Prostate gland (tissue), 2 donors: ENCODE measurements around the gene TBL3. TPM values are rescaled to one million over a fixed set of nuclear protein-coding genes. Genes with fewer than 3 reads are reported as not detected.
A peak's percentile ranks its signal among the peaks of the same experiment; 100 is the strongest.

Experiments used
- DNase-seq: peaks from one replicate; pipeline ENCODE4 v3.0.0-alpha.2; 2019; ENCODE audit warnings: low spot score
- H3K27ac ChIP-seq, 2 donors: fragments of 200-600 bp; sonication (generic); 2 replicates each; pipeline ENCODE4 v1.5.1; 2017 to 2019
- H3K27me3 ChIP-seq: fragments of 200-600 bp; sonication (generic); replicated peaks from 2 replicates; pipeline ENCODE4 v1.5.1; 2019; ENCODE audit not compliant: insufficient read depth
- H3K36me3 ChIP-seq, 2 donors: fragments of 200-600 bp; sonication (generic); 1 replicate in 1 of 2; 2 replicates in 1 of 2; pipeline versions ENCODE4 v1.5.1 to v1.8.1; 2017 to 2019
- H3K4me1 ChIP-seq: fragments of 200-600 bp; sonication (generic); replicated peaks from 2 replicates; pipeline ENCODE4 v1.5.1; 2019
- H3K4me3 ChIP-seq, 2 donors: fragments of 200-600 bp; sonication (generic); 2 replicates each; pipeline ENCODE4 v1.5.1; 2017 to 2019
- H3K9me3 ChIP-seq: fragments of 200-600 bp; sonication (generic); 2 replicates; pipeline ENCODE4 v1.5.1; 2017
- CTCF ChIP-seq, 4 experiments: fragments of 200-600 bp in 2 of 4; fragments of 450-650 bp in 2 of 4; sonication (generic) in 2 of 4; IDR thresholded peaks; 1 replicate in 3 of 4; 2 replicates in 1 of 4; pipeline ENCODE4 v1.5.1; 2016 to 2019; ENCODE audit warnings: antibody characterized with exemption in 4 of 4, mild to moderate bottlenecking in 2 of 4, moderate library complexity in 2 of 4
- POLR2A ChIP-seq: fragments of 450-650 bp; IDR thresholded peaks from one replicate; pipeline ENCODE4 v1.6.1; 2016; ENCODE audit warnings: antibody characterized with exemption, mild to moderate bottlenecking
- POLR2AphosphoS5 ChIP-seq: sonication (generic); formaldehyde crosslinking; IDR thresholded peaks from one replicate; pipeline ENCODE4 v1.6.1; 2017; ENCODE audit warnings: antibody characterized with exemption
- WGBS: methylation state at CpG from one replicate; pipeline ENCODE4 v1.1.5; 2018; 5-methylcytosine and 5-hydroxymethylcytosine counted together
- intact Hi-C: fragments of 100-400 bp; cut with DNase I; formaldehyde crosslinking; loops from one replicate; pipeline ENCODE4 v1.14.2; 2022
- total RNA-seq, 2 donors: library from RNA; depleted of rRNA; stranded (reverse); fragments of >200 nt; gene quantifications; one replicate each; pipeline ENCODE4 v1.1.0, GENCODE V29; 2016

The TBL3 gene
- total RNA-seq, 2 donors from 2014 or later: 54.3 to 57.1 TPM

GRCh38 chr16:1963806-1964505, 7.9 kb upstream of the TBL3 start:
- intact Hi-C loops: no loop called here
- DNase-seq: no peak
- Histone ChIP-seq H3K36me3 (no peaks in the 10 kb centered on the region), H3K27me3 (no peaks in the 10 kb centered on the region), H3K4me3 (peak overlapping the region; percentile 86 to 99), H3K4me1 (peaks cover 8% of the 10 kb centered on the region), H3K9me3 (no peaks in the 10 kb centered on the region), H3K27ac (peak overlapping the region; percentile 85 to 95)
- 7% methylated on average over 44 of the region's 44 CpGs for WGBS
- TF ChIP-seq POLR2A (no peak), POLR2AphosphoS5 (no peak), CTCF (IDR thresholded peaks at IDR 0.05) (no peak)

GRCh38 chr16:1964506-1965395, 7.1 kb upstream of the TBL3 start, which contains the start of gene RPS2:
Gene RPS2 (minus strand): TSS chr16:1964826. CDS start chr16:1964625, 201 bp downstream.
- H3K27ac ChIP-seq: peak within 1 kb of the TSS; percentile 85 to 95
- peak; percentile 97 for TF ChIP-seq POLR2AphosphoS5
- TF ChIP-seq CTCF (IDR thresholded peaks at IDR 0.05): peak in 2 of 4 experiments; percentile 4 to 38
- peak; percentile 74 for TF ChIP-seq POLR2A
- intact Hi-C loops: no loop called here
- WGBS: under 1% methylated on average over 84 of the region's 97 CpGs
- peak within 1 kb of the TSS; percentile 86 to 99 for H3K4me3 ChIP-seq
- H3K4me1 ChIP-seq: peaks cover 8% of the 10 kb centered on the region
- H3K9me3 ChIP-seq: no peaks in the 10 kb centered on the region
- H3K36me3 ChIP-seq: no peaks in the 10 kb centered on the region
- peak; percentile 100 for DNase-seq
- no peaks in the 10 kb centered on the region for H3K27me3 ChIP-seq

GRCh38 chr16:1965396-1966001, 6.4 kb upstream of the TBL3 start:
- intact Hi-C loops: no loop called here
- Histone ChIP-seq H3K4me1 (peaks cover 8% of the 10 kb centered on the region), H3K36me3 (no peaks in the 10 kb centered on the region), H3K9me3 (no peaks in the 10 kb centered on the region), H3K27me3 (no peaks in the 10 kb centered on the region), H3K4me3 (peak overlapping the region; percentile 86 to 99), H3K27ac (peak overlapping the region; percentile 85 to 95)
- no peak for DNase-seq
- 16% methylated on average over 23 of the region's 24 CpGs for WGBS
- TF ChIP-seq POLR2A (no peak), CTCF (IDR thresholded peaks at IDR 0.05) (no peak), POLR2AphosphoS5 (no peak)

GRCh38 chr16:1966460-1966859, 5.4 kb upstream of the TBL3 start, which contains the start of gene RNF151:
Gene RNF151 (plus strand): TSS chr16:1966856. CDS start chr16:1966882, 26 bp downstream.
- no peaks in the 10 kb centered on the region for H3K36me3 ChIP-seq
- H3K9me3 ChIP-seq: no peaks in the 10 kb centered on the region
- peak within 1 kb of the TSS in 1 of 2 donors; percentile 85 for H3K27ac ChIP-seq
- intact Hi-C loops: no loop called here
- no peaks in the 10 kb centered on the region for H3K27me3 ChIP-seq
- no peak for DNase-seq
- H3K4me1 ChIP-seq: peaks cover 8% of the 10 kb centered on the region
- TF ChIP-seq POLR2A (no peak), CTCF (IDR thresholded peaks at IDR 0.05) (no peak), POLR2AphosphoS5 (no peak)
- peak within 1 kb of the TSS; percentile 86 to 99 for H3K4me3 ChIP-seq
- WGBS: 94% methylated on average over 6 of the region's 6 CpGs
